IMR-90 (cell line): ENCODE data around the gene IQSEC3. TPM values are rescaled to one million over a fixed set of nuclear protein-coding genes. Genes with fewer than 3 reads are reported as not detected.
A peak's percentile ranks its signal among the peaks of the same experiment; 100 is the strongest.
"Not testable (repeated sequence)": the region's sequence is repeated elsewhere in the genome, so short reads cannot be mapped to it uniquely, and the experiment has no call there.

Experiments used
- ATAC-seq: fragments of 200-7000 bp; cut with Tn5 transposase; 2 replicates; pipeline ENCODE4 v1.9.1; 2020; ENCODE audit warnings: low read depth, mild to moderate bottlenecking, moderate library complexity
- BruUV-seq: library from RNA; stranded (reverse); fragments of 400-500 nt; replicated peaks from 2 replicates; lab custom pipeline; 2021; lab: Mats Ljungman, UMichigan
- CTCF ChIA-PET: fragments of 300-600 bp; formaldehyde crosslinking; extraction: SDS; loops from one replicate; lab custom pipeline; 2021; ENCODE audit warnings: antibody characterized with exemption; lab: Yijun Ruan, JAX
- POLR2A ChIA-PET: fragments of 300-600 bp; sonication (Branson Sonifier 250); formaldehyde crosslinking; loops from one replicate; lab custom pipeline; 2022; ENCODE audit warnings: antibody characterized with exemption; ENCODE audit not compliant: unreplicated experiment; lab: Charles Lee
- DNase-seq: peaks from one replicate; pipeline ENCODE4 v3.0.0; 2013
- H2AFZ ChIP-seq: replicated peaks from 2 replicates; pipeline ENCODE3; 2013; ENCODE audit warnings: low read length, mild to moderate bottlenecking; ENCODE audit not compliant: poor library complexity
- H2AK5ac ChIP-seq: 2 replicates; pipeline ENCODE4 v1.6.1; 2013; ENCODE audit warnings: low read depth, low read length, inconsistent platforms
- H2AK9ac ChIP-seq: replicated peaks from 2 replicates; pipeline ENCODE3; 2013; ENCODE audit warnings: mild to moderate bottlenecking, low read depth, low read length, moderate library complexity; ENCODE audit not compliant: poor library complexity
- H2BK120ac ChIP-seq: 2 replicates; pipeline ENCODE4 v1.6.1; 2013; ENCODE audit warnings: low read depth, low read length, inconsistent platforms
- H2BK15ac ChIP-seq: 3 replicates; pipeline ENCODE4 v1.6.1; 2013; ENCODE audit warnings: low read depth, low read length, inconsistent platforms
- H2BK20ac ChIP-seq: 2 replicates; pipeline ENCODE4 v1.6.1; 2013; ENCODE audit warnings: low read depth, mild to moderate bottlenecking, inconsistent platforms, low read length, moderate library complexity
- H2BK5ac ChIP-seq: 2 replicates; pipeline ENCODE4 v1.6.1; 2013; ENCODE audit warnings: mild to moderate bottlenecking, low read depth, low read length, inconsistent platforms; ENCODE audit not compliant: poor library complexity, severe bottlenecking
- H3K14ac ChIP-seq: replicated peaks from 2 replicates; pipeline ENCODE4 v1.6.1; 2013; ENCODE audit warnings: low read depth, low read length, inconsistent platforms
- H3K18ac ChIP-seq: 2 replicates; pipeline ENCODE4 v1.6.1; 2013; ENCODE audit warnings: low read depth, low read length, control low read depth
- H3K23ac ChIP-seq: 2 replicates; pipeline ENCODE4 v1.6.1; 2013; ENCODE audit warnings: low read depth, low read length, inconsistent platforms
- H3K27ac ChIP-seq: 2 replicates; pipeline ENCODE4 v1.5.1; 2013; ENCODE audit warnings: mild to moderate bottlenecking, control low read depth, low read length; ENCODE audit not compliant: insufficient read depth
- H3K27me3 ChIP-seq: 2 replicates; pipeline ENCODE4 v1.6.1; 2013; ENCODE audit warnings: low read length; ENCODE audit not compliant: control insufficient read depth, insufficient read depth
- H3K36me3 ChIP-seq: 2 replicates; pipeline ENCODE4 v1.6.1; 2013; ENCODE audit warnings: low read length, mixed read lengths; ENCODE audit not compliant: control insufficient read depth, insufficient read depth
- H3K4ac ChIP-seq: 2 replicates; pipeline ENCODE4 v1.6.1; 2013; ENCODE audit warnings: low read depth, low read length, inconsistent platforms
- H3K4me1 ChIP-seq: 2 replicates; pipeline ENCODE4 v1.6.1; 2013; ENCODE audit warnings: low read length, mixed read lengths; ENCODE audit not compliant: control insufficient read depth, insufficient read depth
- H3K4me2 ChIP-seq: 2 replicates; pipeline ENCODE4 v1.6.1; 2013; ENCODE audit warnings: low read depth, mild to moderate bottlenecking, control low read depth, low read length, moderate library complexity
- H3K4me3 ChIP-seq: 2 replicates; pipeline ENCODE4 v1.5.1; 2013; ENCODE audit warnings: low read depth, mild to moderate bottlenecking, control low read depth, low read length, moderate library complexity; ENCODE audit not compliant: insufficient read depth
- H3K56ac ChIP-seq: 2 replicates; pipeline ENCODE4 v1.6.1; 2013; ENCODE audit warnings: low read length, inconsistent platforms; ENCODE audit not compliant: insufficient read depth; ENCODE audit errors: extremely low read depth
- H3K79me1 ChIP-seq, 2 experiments: 2 replicates each; pipeline ENCODE4 v1.6.1; 2013; ENCODE audit warnings: low read length in 2 of 2, inconsistent platforms in 1 of 2, low read depth in 1 of 2
- H3K9ac ChIP-seq: 2 replicates; pipeline ENCODE4 v1.6.1; 2013; ENCODE audit warnings: low read depth, low read length, control low read depth
- H3K9me1 ChIP-seq: 2 replicates; pipeline ENCODE4 v1.6.1; 2013; ENCODE audit warnings: low read length, inconsistent platforms; ENCODE audit not compliant: insufficient read depth
- H3K9me3 ChIP-seq: 2 replicates; pipeline ENCODE4 v1.6.1; 2013; ENCODE audit warnings: low read length; ENCODE audit not compliant: control insufficient read depth, insufficient read depth
- H4K20me1 ChIP-seq: 2 replicates; pipeline ENCODE4 v1.6.1; 2013; ENCODE audit warnings: low read length, inconsistent platforms; ENCODE audit not compliant: insufficient read depth
- H4K5ac ChIP-seq: 2 replicates; pipeline ENCODE4 v1.6.1; 2013; ENCODE audit warnings: mild to moderate bottlenecking, low read depth, low read length, control low read depth
- H4K8ac ChIP-seq, 2 experiments: 2 replicates each; pipeline ENCODE4 v1.6.1; 2013; ENCODE audit warnings: low read depth in 2 of 2, low read length in 2 of 2, control low read depth in 1 of 2, inconsistent platforms in 1 of 2
- H4K91ac ChIP-seq: 2 replicates; pipeline ENCODE4 v1.6.1; 2013; ENCODE audit warnings: low read depth, low read length, inconsistent platforms; ENCODE audit not compliant: insufficient read depth
- MXI1 ChIP-seq: IDR thresholded peaks from 2 replicates; pipeline ENCODE4 v1.6.1; 2012; ENCODE audit warnings: low read depth, mild to moderate bottlenecking, low read length, moderate library complexity, borderline replicate concordance
- WGBS, 2 experiments: methylation state at CpG; one replicate each; pipeline versions ENCODE4 v1.1.5 to v1.1.7; 2013; ENCODE audit warnings: missing lambda C conversion rate in 2 of 2; ENCODE audit not compliant: insufficient read length in 1 of 2; ENCODE audit errors: extremely low coverage in 2 of 2; 5-methylcytosine and 5-hydroxymethylcytosine counted together
- dilution Hi-C: fragments of 300-500 bp; cut with HindIII; formaldehyde crosslinking; loops from one replicate; pipeline ENCODE4 v1.14.3; 2018; ENCODE audit warnings: low sequenced_read_pairs; ENCODE audit not compliant: unreplicated experiment
- in situ Hi-C: fragments of 300-500 bp; cut with MboI; formaldehyde crosslinking; loops from 3 replicates; pipeline ENCODE4 v1.14.3; 2019; ENCODE audit warnings: low sequenced_read_pairs, inconsistent platforms, mixed read lengths
- intact Hi-C: fragments of 100-400 bp; cut with micrococcal nuclease; formaldehyde crosslinking; loops from 2 replicates; pipeline ENCODE4 v1.10.0; 2022
- polyA plus RNA-seq, 3 experiments: library from polyadenylated mRNA; depleted of rRNA; stranded (reverse); fragments of >200 nt; gene quantifications; 2 replicates each; pipeline ENCODE4 v1.2.3, GENCODE V29; 2012; ENCODE audit warnings: low replicate concordance in 1 of 3
- total RNA-seq: library from RNA; depleted of rRNA; stranded (reverse); fragments of >200 nt; gene quantifications from 2 replicates; pipeline ENCODE4 v1.2.3, GENCODE V29; 2012

The IQSEC3 gene
- total and polyA plus RNA-seq, 2 of the 4 experiments (the other 2 are of a cell fraction) = 0.10 TPM; not detected in 1

DNA sequence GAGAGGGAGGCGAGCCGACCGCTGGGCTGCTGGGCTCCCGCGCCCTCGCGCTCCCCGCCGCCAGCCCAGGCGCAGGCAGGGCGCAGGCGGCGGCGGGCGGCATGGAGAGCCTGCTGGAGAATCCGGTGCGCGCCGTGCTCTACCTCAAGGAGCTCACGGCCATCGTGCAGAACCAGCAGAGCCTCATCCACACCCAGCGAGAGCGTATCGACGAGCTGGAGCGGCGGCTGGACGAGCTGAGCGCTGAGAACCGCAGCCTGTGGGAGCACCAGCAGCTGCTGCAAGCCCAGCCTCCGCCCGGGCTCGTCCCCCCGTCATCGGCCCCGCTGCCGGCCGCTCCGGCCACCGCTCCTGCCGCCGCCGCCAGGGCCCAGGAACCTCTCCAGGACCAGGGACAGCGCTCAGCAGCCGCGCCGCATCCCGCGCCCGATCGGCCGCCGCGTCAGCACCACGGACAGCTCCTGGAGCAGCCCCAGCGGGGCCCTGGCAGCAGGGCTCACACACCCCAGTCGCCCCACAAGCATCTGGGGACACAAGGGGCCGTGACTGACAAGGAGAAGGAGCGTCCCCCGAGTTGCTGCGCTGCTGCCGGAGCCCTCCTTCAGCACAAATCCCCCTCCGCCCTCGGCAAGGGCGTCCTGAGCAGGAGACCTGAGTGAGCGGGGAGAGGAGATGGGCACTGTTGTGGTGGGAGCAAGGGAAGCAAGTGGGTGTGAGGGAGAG, 376 bp downstream of the IQSEC3 start:
- Histone ChIP-seq H2BK5ac (peak overlapping the region; percentile 53), H3K4me2 (peak overlapping the region; percentile 72), H3K27ac (peak overlapping the region; percentile 16), H3K4me3 (peak overlapping the region; percentile 45)
- H3K4me1 ChIP-seq, CTCF ChIA-PET, H2BK15ac ChIP-seq, H4K5ac ChIP-seq, H4K20me1 ChIP-seq, H3K4ac ChIP-seq, H3K23ac ChIP-seq, BruUV-seq, H2AK5ac ChIP-seq, H4K8ac ChIP-seq, H2AK9ac ChIP-seq, POLR2A ChIA-PET, H2BK20ac ChIP-seq, H3K14ac ChIP-seq, H3K9ac ChIP-seq, H3K9me3 ChIP-seq, H3K9me1 ChIP-seq, H3K36me3 ChIP-seq, H2AFZ ChIP-seq, H3K79me1 ChIP-seq, in situ Hi-C loops, H3K18ac ChIP-seq, H3K27me3 ChIP-seq, dilution Hi-C loops, intact Hi-C loops, H3K56ac ChIP-seq, H4K91ac ChIP-seq, H2BK120ac ChIP-seq: not testable (repeated sequence)
- peak; percentile 28 for DNase-seq
- peak; percentile 87 for ATAC-seq
- WGBS, 2 experiments = no CpG with 5 or more reads among the region's 66 CpGs
- TF ChIP-seq MXI1 = 0 out of 2 replicates have a peak, but pooled peaks have one; percentile 41

DNA sequence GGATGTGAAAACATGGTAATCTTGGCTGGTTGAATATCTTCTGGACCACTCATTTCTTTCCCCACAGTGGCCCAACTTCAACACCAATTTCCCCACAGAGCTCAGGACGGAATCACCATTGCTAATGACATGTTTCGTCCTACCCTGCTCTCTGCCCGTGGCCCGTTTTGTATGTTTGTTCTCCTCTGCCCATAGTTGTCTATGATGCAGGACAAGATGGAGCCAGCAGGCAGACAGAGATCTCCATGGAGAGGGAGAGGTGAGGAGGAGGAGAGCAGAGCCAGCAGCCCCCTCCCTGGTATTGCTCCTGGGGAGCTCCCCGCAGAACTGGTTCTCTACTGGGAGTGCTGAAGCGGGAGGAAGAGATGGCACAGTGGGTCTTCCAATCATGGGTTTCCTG, 3.1 kb downstream of the IQSEC3 start:
- H4K8ac ChIP-seq, BruUV-seq, H4K20me1 ChIP-seq, H3K4me1 ChIP-seq, H2BK15ac ChIP-seq, POLR2A ChIA-PET, dilution Hi-C loops, H3K79me1 ChIP-seq, H4K5ac ChIP-seq, ATAC-seq, H3K56ac ChIP-seq, intact Hi-C loops, H3K9me3 ChIP-seq, H3K23ac ChIP-seq, H3K4me3 ChIP-seq, H2AFZ ChIP-seq, H3K27ac ChIP-seq, H2AK5ac ChIP-seq, H3K9ac ChIP-seq, H3K36me3 ChIP-seq, H2AK9ac ChIP-seq, DNase-seq, CTCF ChIA-PET, H3K14ac ChIP-seq, H3K9me1 ChIP-seq, H3K18ac ChIP-seq, H3K4ac ChIP-seq, in situ Hi-C loops, H2BK5ac ChIP-seq, H3K27me3 ChIP-seq, H3K4me2 ChIP-seq, H2BK120ac ChIP-seq, H2BK20ac ChIP-seq, H4K91ac ChIP-seq: not testable (repeated sequence)
- WGBS, 2 experiments = no CpG with 5 or more reads among the region's 6 CpGs
